GM12872 (cell line): ENCODE measurements around the gene C1orf141.

ENCODE experiments used
- TF ChIP-seq, protein P1 (sequence below): IDR thresholded peaks from 3 replicates; pipeline ENCODE4 v1.5.1; 2011; ENCODE audit warnings: low read depth, mild to moderate bottlenecking, low read length, moderate library complexity; ENCODE audit not compliant: insufficient read depth

The C1orf141 gene

DNA sequence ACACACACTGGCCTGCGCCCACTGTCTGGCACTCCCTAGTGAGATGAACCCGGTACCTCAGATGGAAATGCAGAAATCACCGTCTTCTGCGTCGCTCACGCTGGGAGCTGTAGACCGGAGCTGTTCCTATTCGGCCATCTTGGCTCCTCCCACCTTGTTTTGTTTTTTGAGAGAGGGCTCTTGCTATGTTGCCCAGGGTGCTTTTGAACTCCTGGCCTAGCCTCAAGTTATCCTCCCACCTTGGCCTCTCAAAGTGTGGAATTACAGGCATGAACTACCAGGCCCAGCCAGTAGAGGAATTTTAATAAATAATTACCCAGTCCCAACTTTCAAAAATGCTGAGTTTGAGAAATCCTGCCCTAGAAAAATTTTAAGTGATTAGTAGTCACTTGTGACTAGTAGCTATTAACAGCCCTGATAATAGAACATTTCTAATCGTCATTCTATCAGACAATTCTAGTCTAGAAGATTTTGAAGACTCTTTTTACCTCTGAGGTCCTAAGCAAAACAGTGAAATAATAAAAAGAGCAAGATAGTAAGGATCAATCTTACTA lies 49.9 kb downstream of the C1orf141 start:
- TF ChIP-seq, protein P1, sequence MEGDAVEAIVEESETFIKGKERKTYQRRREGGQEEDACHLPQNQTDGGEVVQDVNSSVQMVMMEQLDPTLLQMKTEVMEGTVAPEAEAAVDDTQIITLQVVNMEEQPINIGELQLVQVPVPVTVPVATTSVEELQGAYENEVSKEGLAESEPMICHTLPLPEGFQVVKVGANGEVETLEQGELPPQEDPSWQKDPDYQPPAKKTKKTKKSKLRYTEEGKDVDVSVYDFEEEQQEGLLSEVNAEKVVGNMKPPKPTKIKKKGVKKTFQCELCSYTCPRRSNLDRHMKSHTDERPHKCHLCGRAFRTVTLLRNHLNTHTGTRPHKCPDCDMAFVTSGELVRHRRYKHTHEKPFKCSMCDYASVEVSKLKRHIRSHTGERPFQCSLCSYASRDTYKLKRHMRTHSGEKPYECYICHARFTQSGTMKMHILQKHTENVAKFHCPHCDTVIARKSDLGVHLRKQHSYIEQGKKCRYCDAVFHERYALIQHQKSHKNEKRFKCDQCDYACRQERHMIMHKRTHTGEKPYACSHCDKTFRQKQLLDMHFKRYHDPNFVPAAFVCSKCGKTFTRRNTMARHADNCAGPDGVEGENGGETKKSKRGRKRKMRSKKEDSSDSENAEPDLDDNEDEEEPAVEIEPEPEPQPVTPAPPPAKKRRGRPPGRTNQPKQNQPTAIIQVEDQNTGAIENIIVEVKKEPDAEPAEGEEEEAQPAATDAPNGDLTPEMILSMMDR, result no peak

DNA sequence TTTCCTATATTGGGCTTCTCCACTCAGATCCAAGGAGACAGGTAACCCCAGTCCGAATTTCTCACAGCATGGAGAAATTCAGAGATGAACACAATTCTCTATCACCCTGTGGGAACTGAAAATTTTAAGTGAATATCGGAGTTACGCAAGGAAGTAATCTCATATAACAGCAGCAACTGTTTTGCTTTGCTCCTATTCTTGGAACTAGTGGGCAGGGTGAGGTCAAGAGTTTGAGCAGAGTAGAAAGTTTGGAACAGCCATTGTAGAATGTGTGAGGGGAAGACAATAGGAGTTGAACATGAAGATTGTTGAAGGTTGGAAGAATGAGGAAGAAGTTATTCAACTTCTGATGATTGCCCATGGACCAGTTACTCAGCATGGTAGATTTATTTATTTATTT lies 56.5 kb downstream of the C1orf141 start:
- TF ChIP-seq, protein P1, result no peak

DNA sequence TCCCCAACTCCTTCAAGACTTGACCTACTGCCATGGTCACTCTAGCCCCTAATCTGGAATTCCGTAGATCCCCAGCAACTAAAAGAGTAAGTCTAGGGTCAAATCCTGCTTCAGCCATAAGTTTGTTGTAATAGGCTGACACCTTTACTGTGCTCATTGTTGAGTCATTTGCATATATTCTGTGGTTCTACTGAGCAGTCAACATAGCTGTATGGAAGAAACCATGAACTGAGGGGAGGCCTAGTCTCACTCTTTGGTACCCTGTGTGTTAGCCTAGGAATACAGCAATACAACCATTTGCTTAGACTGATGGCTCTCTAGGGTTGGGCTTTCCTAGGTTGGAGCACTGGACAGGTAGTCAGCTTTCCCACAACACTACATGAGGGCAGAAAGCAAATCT lies 57.2 kb downstream of the C1orf141 start:
- TF ChIP-seq, protein P1, result no peak

DNA sequence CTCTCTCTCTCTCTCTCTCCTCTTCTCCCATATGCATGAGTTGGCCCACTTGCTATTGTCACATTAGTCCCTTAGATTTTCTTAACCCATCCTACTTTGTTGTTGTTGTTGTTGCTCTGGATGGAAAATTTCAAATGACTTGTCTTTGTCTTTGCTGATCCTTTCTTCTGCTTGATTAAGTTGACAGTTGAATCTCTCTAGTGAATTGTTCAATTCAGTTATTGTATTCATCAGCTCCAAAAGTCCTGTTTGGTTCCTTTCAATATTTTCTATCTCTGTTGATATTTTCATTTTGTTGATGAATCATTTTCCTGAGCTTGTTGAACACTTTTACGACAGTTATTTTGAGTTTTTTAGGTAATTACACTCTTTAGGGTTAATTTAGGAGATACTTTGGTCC lies 62.0 kb downstream of the C1orf141 start:
- TF ChIP-seq, protein P1, result no peak

DNA sequence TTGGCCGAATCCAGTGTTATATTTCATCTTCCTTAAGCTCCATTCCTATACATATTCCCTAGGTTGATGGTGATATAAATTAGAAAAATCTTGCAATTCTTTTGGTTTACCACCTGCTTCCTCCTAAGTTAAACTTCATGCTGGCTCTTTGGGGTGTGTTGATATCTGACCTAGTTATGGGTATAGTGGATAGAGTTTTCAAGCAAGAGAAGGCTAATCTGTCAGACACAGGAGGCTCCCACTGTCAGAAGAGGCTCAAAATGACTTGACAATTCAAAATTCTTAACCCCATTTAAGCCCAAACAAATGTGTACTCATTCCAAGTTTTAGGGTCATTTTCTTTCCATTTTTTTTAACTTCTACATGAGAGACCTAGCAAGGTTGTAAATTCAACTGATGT lies 72.4 kb downstream of the C1orf141 start:
- TF ChIP-seq, protein P1, result no peak

DNA sequence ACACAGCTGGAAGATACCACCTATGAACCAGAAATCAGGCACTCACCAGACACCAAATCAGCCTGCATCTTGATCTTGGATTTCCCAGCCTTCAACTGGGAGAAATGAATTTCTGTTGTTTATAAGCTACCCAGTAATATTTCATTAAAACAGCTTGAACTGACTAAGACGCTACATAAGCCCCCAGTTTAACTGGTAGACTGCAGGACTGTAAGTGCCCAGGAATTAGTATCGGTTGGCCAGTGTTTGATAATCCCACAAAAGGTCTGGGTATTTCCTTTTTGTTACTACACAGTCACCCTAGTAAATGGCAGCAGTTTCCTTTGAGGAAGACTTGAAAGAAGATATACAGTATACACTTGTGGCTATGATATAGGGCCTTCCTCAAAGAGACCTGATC lies 73.5 kb downstream of the C1orf141 start:
- TF ChIP-seq, protein P1, result no peak

DNA sequence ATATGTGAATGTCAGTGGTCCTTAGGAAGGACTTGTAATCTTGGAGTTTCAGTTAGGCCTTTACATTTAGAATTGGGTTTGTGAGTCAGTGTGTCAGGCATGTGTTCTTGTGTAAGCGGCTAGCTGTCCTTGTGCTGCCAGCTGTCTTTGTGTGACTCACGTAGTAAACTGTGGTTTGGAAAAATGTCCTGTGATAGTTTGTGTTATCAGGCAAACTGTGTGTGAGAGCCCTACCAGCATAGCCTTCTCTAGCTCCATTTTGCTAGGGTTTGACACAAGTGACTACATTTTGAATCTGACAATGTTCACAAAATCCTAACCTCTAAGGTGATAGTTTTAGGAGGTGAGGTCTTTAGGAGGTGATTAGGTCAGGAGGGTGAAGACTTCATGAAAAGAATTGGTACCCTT lies 74.0 kb downstream of the C1orf141 start:
- TF ChIP-seq, protein P1, result no peak
